OCI-LY3 (cell line): Measurements from ENCODE around the gene ITGB6.

Experiments used
- H2AFZ ChIP-seq: fragments of 200-600, 300-600 bp; shearing (Covaris generic); 2 replicates; pipeline ENCODE4 v1.6.0; 2014; ENCODE audit warnings: antibody characterized with exemption, low read depth, low read length
- H3K27ac ChIP-seq: fragments of 200-600, 300-600 bp; sonication (generic); 2 replicates; pipeline ENCODE4 v1.5.1; 2014; ENCODE audit warnings: mild to moderate bottlenecking, low read length, moderate library complexity, mixed read lengths
- H3K27me3 ChIP-seq: fragments of 200-600, 300-600 bp; sonication (generic); 2 replicates; pipeline ENCODE4 v1.6.1; 2014; ENCODE audit warnings: low read depth, low read length, mixed read lengths
- H3K36me3 ChIP-seq: fragments of 200-600, 300-600 bp; sonication (generic); replicated peaks from 2 replicates; pipeline ENCODE3; 2014; ENCODE audit warnings: low read depth, low read length, mixed read lengths
- H3K4me1 ChIP-seq: fragments of 300-600, 200-600 bp; sonication (generic); 2 replicates; pipeline ENCODE4 v1.6.1; 2014; ENCODE audit warnings: low read length, mixed read lengths
- H3K4me2 ChIP-seq: fragments of 200-600, 300-600 bp; sonication (generic); 2 replicates; pipeline ENCODE4 v1.6.1; 2014; ENCODE audit warnings: low read length, mixed read lengths
- H3K4me3 ChIP-seq: fragments of 300-600, 200-600 bp; sonication (generic); 2 replicates; pipeline ENCODE4 v1.5.1; 2014; ENCODE audit warnings: antibody characterized with exemption, mild to moderate bottlenecking, low read length, moderate library complexity
- H3K79me2 ChIP-seq: fragments of 300-600, 200-600 bp; shearing (Covaris generic); 2 replicates; pipeline ENCODE4 v1.6.1; 2014; ENCODE audit warnings: mild to moderate bottlenecking, low read length, mixed read lengths
- H3K9ac ChIP-seq: fragments of 300-600, 200-600 bp; shearing (Covaris generic); 2 replicates; pipeline ENCODE4 v1.6.0; 2014; ENCODE audit warnings: mild to moderate bottlenecking, low read length, moderate library complexity
- H3K9me3 ChIP-seq: fragments of 200-600, 300-600 bp; shearing (Covaris generic); 2 replicates; pipeline ENCODE4 v1.6.1; 2014; ENCODE audit warnings: low read length, mixed read lengths; ENCODE audit not compliant: insufficient read depth
- H4K20me1 ChIP-seq: fragments of 200-600, 300-600 bp; sonication (generic); 2 replicates; pipeline ENCODE4 v1.6.1; 2016; ENCODE audit warnings: low read length, mixed read lengths; ENCODE audit not compliant: insufficient read depth
- CTCF ChIP-seq: fragments of 200-600, 300-600 bp; sonication (generic); IDR thresholded peaks from 2 replicates; pipeline ENCODE4 v1.5.1; 2014; ENCODE audit warnings: antibody characterized with exemption, low read length, low read depth
- EZH2phosphoT487 ChIP-seq: fragments of 200-600 bp; shearing (Covaris generic); IDR thresholded peaks from 2 replicates; pipeline ENCODE4 v1.6.1; 2018; ENCODE audit warnings: antibody characterized with exemption, mixed run types, low read depth

The ITGB6 gene

GRCh38 chr2:160203007-160203406 is 2.9 kb upstream of the ITGB6 start:
- Histone ChIP-seq H4K20me1 (no peaks in the 10 kb centered on the region), H3K4me3 (no peak overlapping the region), H3K4me2 (no peak overlapping the region), H3K9ac (no peak overlapping the region), H3K9me3 (0 out of 2 replicates have a peak, but pooled peaks cover 4% of the 10 kb centered on the region), H3K27me3 (no peaks in the 10 kb centered on the region), H3K79me2 (no peaks in the 10 kb centered on the region), H2AFZ (no peak overlapping the region), H3K27ac (no peak overlapping the region), H3K4me1 (peaks cover 27% of the 10 kb centered on the region), H3K36me3 (no peaks in the 10 kb centered on the region)
- no peak for TF ChIP-seq EZH2phosphoT487
- no peak for TF ChIP-seq CTCF

- H3K9ac ChIP-seq, result no peak overlapping the region
- TF ChIP-seq CTCF (no peak), EZH2phosphoT487 (no peak)
Observed at GRCh38 chr2:160201849-160202539, 1.9 kb upstream of the ITGB6 start.

GRCh38 chr2:160200921-160201320 is 849 bp upstream of the ITGB6 start:
- Histone ChIP-seq H3K9ac (no peak overlapping the region), H3K36me3 (no peaks in the 10 kb centered on the region), H4K20me1 (no peaks in the 10 kb centered on the region), H3K27ac (no peak overlapping the region), H3K9me3 (no peaks in the 10 kb centered on the region), H2AFZ (no peak overlapping the region), H3K4me2 (no peak overlapping the region), H3K79me2 (no peaks in the 10 kb centered on the region), H3K27me3 (no peaks in the 10 kb centered on the region), H3K4me3 (no peak overlapping the region), H3K4me1 (peaks cover 14% of the 10 kb centered on the region)
- TF ChIP-seq EZH2phosphoT487 (no peak), CTCF (no peak)

More at GRCh38 chr2:160201849-160202539, 1.9 kb upstream of the ITGB6 start:
- no peaks in the 10 kb centered on the region for H3K27me3 ChIP-seq
- no peak overlapping the region for H3K4me3 ChIP-seq
- H3K9me3 ChIP-seq, result 0 out of 2 replicates have a peak, but pooled peaks cover 4% of the 10 kb centered on the region
- H3K79me2 ChIP-seq, result no peaks in the 10 kb centered on the region
- H4K20me1 ChIP-seq, result no peaks in the 10 kb centered on the region
- peak overlapping the region; percentile 20; the same call in 1 of the 2 replicates for H3K4me2 ChIP-seq
- no peak overlapping the region for H2AFZ ChIP-seq
- H3K36me3 ChIP-seq, result no peaks in the 10 kb centered on the region
- H3K27ac ChIP-seq, result no peak overlapping the region
- H3K4me1 ChIP-seq, result peaks cover 17% of the 10 kb centered on the region

GRCh38 chr2:160199053-160199452 is 1.0 kb downstream of the ITGB6 start:
- Histone ChIP-seq H3K9ac (no peak overlapping the region), H4K20me1 (no peaks in the 10 kb centered on the region), H3K4me1 (peaks cover 14% of the 10 kb centered on the region), H3K27ac (no peak overlapping the region), H2AFZ (no peak overlapping the region), H3K4me2 (no peak overlapping the region), H3K27me3 (no peaks in the 10 kb centered on the region), H3K9me3 (no peaks in the 10 kb centered on the region), H3K79me2 (no peaks in the 10 kb centered on the region), H3K4me3 (no peak overlapping the region), H3K36me3 (no peaks in the 10 kb centered on the region)
- no peak for TF ChIP-seq EZH2phosphoT487
- no peak for TF ChIP-seq CTCF
